Measurements from ENCODE around the gene GLIPR1. TPM values are rescaled to one million over a fixed set of nuclear protein-coding genes. Genes with fewer than 3 reads are reported as not detected.

Gene GLIPR1
- total RNA-seq, 4 donors from 2014 or later: 1.8 to 6.7 (median 4.4) TPM

GRCh38 chr12:75529826-75530225, 49.3 kb downstream of the GLIPR1 start:
- H3K4me3 ChIP-seq: no peak overlapping the region
- H3K27me3 ChIP-seq: no peaks in the 10 kb centered on the region
- no peak for DNase-seq (ENCODE audit: low spot score in 2 of 2)
- no peaks in the 10 kb centered on the region for H3K9me3 ChIP-seq
- TF ChIP-seq CTCF (IDR thresholded peaks at IDR 0.05): no peak
- no peak for TF ChIP-seq POLR2A (IDR thresholded peaks at IDR 0.05)
- no peak for TF ChIP-seq POLR2AphosphoS5 (IDR thresholded peaks at IDR 0.05)
- no peak for TF ChIP-seq EP300 (IDR thresholded peaks at IDR 0.05)
- H3K36me3 ChIP-seq: no peaks in the 10 kb centered on the region
- H3K4me1 ChIP-seq: no peaks in the 10 kb centered on the region
- 66% methylated on average over 1 of the region's 1 CpG for WGBS
- H3K27ac ChIP-seq: no peak overlapping the region

- H3K4me1 ChIP-seq: no peaks in the 10 kb centered on the region
- no peak overlapping the region for H3K4me3 ChIP-seq
- 76% methylated on average over 2 of the region's 2 CpGs for WGBS
- no peak for DNase-seq (ENCODE audit: low spot score in 2 of 2)
- H3K9me3 ChIP-seq: no peaks in the 10 kb centered on the region
- TF ChIP-seq EP300 (IDR thresholded peaks at IDR 0.05): no peak
- TF ChIP-seq POLR2A (IDR thresholded peaks at IDR 0.05): no peak
- TF ChIP-seq CTCF (IDR thresholded peaks at IDR 0.05): no peak
- TF ChIP-seq POLR2AphosphoS5 (IDR thresholded peaks at IDR 0.05): no peak
- no peaks in the 10 kb centered on the region for H3K27me3 ChIP-seq
- H3K36me3 ChIP-seq: no peaks in the 10 kb centered on the region
- H3K27ac ChIP-seq: no peak overlapping the region
These were observed 52.7 kb downstream of the GLIPR1 start for GRCh38 chr12:75533239-75533638.

GRCh38 chr12:75539889-75540288, 59.3 kb downstream of the GLIPR1 start:
- H3K4me1 ChIP-seq: no peaks in the 10 kb centered on the region
- 75% methylated on average over 2 of the region's 2 CpGs for WGBS

GRCh38 chr12:75542942-75543341, 62.4 kb downstream of the GLIPR1 start:
- Histone ChIP-seq H3K4me1 (no peaks in the 10 kb centered on the region), H3K27me3 (no peaks in the 10 kb centered on the region), H3K27ac (no peak overlapping the region), H3K4me3 (no peak overlapping the region), H3K36me3 (no peaks in the 10 kb centered on the region), H3K9me3 (no peaks in the 10 kb centered on the region)
- WGBS: 45% methylated on average over 1 of the region's 1 CpG
- no peak for TF ChIP-seq POLR2AphosphoS5 (IDR thresholded peaks at IDR 0.05)
- no peak for DNase-seq (ENCODE audit: low spot score in 2 of 2)

More at GRCh38 chr12:75539889-75540288, 59.3 kb downstream of the GLIPR1 start:
- no peak overlapping the region for H3K27ac ChIP-seq
- DNase-seq (ENCODE audit: low spot score in 2 of 2): no peak
- no peak overlapping the region for H3K4me3 ChIP-seq
- H3K27me3 ChIP-seq: no peaks in the 10 kb centered on the region
- no peaks in the 10 kb centered on the region for H3K36me3 ChIP-seq
- H3K9me3 ChIP-seq: no peaks in the 10 kb centered on the region
- TF ChIP-seq POLR2A (IDR thresholded peaks at IDR 0.05) (no peak), EP300 (IDR thresholded peaks at IDR 0.05) (no peak)

- DNase-seq (ENCODE audit: low spot score in 2 of 2): no peak
- H3K27me3 ChIP-seq: no peaks in the 10 kb centered on the region
- 98% methylated on average over 1 of the region's 1 CpG for WGBS
- no peaks in the 10 kb centered on the region for H3K36me3 ChIP-seq
- H3K9me3 ChIP-seq: no peaks in the 10 kb centered on the region
- H3K27ac ChIP-seq: no peak overlapping the region
- TF ChIP-seq EP300 (IDR thresholded peaks at IDR 0.05): no peak
- TF ChIP-seq POLR2A (IDR thresholded peaks at IDR 0.05): no peak
- no peak for TF ChIP-seq POLR2AphosphoS5 (IDR thresholded peaks at IDR 0.05)
- TF ChIP-seq CTCF (IDR thresholded peaks at IDR 0.05): no peak
- no peak overlapping the region for H3K4me3 ChIP-seq
- no peaks in the 10 kb centered on the region for H3K4me1 ChIP-seq
These were observed 63.0 kb downstream of the GLIPR1 start for GRCh38 chr12:75543529-75543928.

GRCh38 chr12:75545636-75546035, 65.1 kb downstream of the GLIPR1 start:
- Histone ChIP-seq H3K36me3 (no peaks in the 10 kb centered on the region), H3K27me3 (no peaks in the 10 kb centered on the region), H3K4me1 (no peaks in the 10 kb centered on the region), H3K9me3 (no peaks in the 10 kb centered on the region), H3K27ac (no peak overlapping the region), H3K4me3 (no peak overlapping the region)
- no peak for TF ChIP-seq EP300 (IDR thresholded peaks at IDR 0.05)
- TF ChIP-seq CTCF (IDR thresholded peaks at IDR 0.05): no peak
- TF ChIP-seq POLR2A (IDR thresholded peaks at IDR 0.05): no peak
- TF ChIP-seq POLR2AphosphoS5 (IDR thresholded peaks at IDR 0.05): no peak
- DNase-seq (ENCODE audit: low spot score in 2 of 2): no peak
- WGBS: 93% methylated on average over 1 of the region's 1 CpG

Measured in suprapubic skin (tissue), 4 donors.